IPS-18c (cell line): Measurements from ENCODE around the gene NCKAP5L.
"Not testable (repeated sequence)": the region's sequence is repeated elsewhere in the genome, so short reads cannot be mapped to it uniquely, and the experiment has no call there.

Source experiments
- H3K4me3 ChIP-seq: 2 replicates; pipeline ENCODE4 v1.7.0; 2013; ENCODE audit warnings: low read depth, mild to moderate bottlenecking, low read length, moderate library complexity; ENCODE audit not compliant: insufficient read depth
- H3K9me3 ChIP-seq: one replicate; pipeline ENCODE4 v1.6.1; 2013; ENCODE audit warnings: mild to moderate bottlenecking, low read length, moderate library complexity; ENCODE audit not compliant: control insufficient read depth, insufficient read depth

NCKAP5L gene

GRCh38 chr12:49777800-49778748, 50.1 kb downstream of the NCKAP5L start:
- Histone ChIP-seq H3K4me3 (no peak overlapping the region), H3K9me3 (no peaks in the 10 kb centered on the region)

GRCh38 chr12:49777341-49777740, 50.9 kb downstream of the NCKAP5L start:
- no peaks in the 10 kb centered on the region for H3K9me3 ChIP-seq
- no peak overlapping the region for H3K4me3 ChIP-seq

GRCh38 chr12:49776858-49777257, 51.4 kb downstream of the NCKAP5L start:
- Histone ChIP-seq H3K9me3 (no peaks in the 10 kb centered on the region), H3K4me3 (no peak overlapping the region)

DNA sequence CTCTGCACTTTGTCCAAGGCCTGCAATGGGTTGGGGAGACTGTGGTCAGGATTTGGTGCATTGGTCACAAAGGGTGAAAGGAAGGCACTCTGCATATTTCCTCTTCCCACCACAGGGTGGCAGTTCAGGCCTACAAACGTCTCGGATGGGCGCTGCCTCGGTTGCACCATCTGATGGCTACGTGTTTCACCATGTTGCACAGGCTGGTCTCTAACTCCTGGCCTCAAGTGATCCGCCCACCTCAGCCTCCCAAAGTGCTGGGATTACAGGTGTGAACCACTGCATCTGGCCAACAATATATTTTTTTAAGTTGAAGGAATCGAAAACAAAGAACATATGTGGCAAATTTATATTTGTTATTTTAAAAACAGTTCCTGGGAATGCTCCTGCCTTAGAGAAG, 51.8 kb downstream of the NCKAP5L start:
- Histone ChIP-seq H3K9me3 (no peaks in the 10 kb centered on the region), H3K4me3 (no peak overlapping the region)

- not testable (repeated sequence) for H3K4me3 ChIP-seq, H3K9me3 ChIP-seq
Measured at GRCh38 chr12:49773102-49773501, 55.1 kb downstream of the NCKAP5L start.

DNA sequence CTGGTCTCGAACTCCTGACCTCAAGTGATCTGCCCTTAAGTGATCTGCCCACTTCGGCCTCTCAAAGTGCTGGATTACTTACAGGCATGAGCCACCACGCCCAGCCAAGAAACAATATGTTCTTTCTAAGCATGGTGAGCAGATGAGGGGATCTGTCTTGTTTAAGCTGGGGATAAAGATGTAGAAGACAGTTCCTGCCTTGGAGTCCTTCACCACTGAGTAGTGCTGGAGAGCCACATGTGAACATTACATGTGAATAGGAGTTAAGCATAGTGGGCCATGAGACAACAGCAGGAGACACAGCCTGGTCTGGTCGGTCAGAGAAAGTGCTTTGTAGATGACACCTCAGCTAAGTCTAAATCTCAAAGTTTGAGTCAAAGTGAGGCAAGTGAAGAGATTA, 60.9 kb downstream of the NCKAP5L start:
- no peak overlapping the region for H3K4me3 ChIP-seq
- H3K9me3 ChIP-seq = no peaks in the 10 kb centered on the region

- H3K4me3 ChIP-seq = no peak overlapping the region
- H3K9me3 ChIP-seq = no peaks in the 10 kb centered on the region
Measured at GRCh38 chr12:49766115-49766455, 62.1 kb downstream of the NCKAP5L start.

DNA sequence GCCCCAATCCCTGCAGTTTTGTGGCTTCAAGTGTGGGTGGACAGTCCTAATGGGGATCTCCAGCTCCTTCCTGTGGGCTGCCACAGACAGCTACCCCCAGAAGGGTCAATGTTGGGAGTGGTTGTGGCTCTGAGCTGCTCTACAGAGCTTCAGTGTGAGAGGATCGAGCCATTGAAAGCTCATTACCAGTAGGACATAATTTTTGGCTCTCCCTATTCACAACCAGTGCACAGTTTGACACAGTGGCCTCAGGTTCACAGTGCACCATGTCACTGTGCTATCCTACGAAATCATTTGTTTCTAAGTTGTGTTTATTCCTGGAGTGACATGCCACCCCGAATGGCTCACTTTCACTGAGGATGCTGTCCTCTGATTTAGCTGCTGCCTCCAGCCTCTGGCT, 64.1 kb downstream of the NCKAP5L start:
- H3K9me3 ChIP-seq = no peaks in the 10 kb centered on the region
- H3K4me3 ChIP-seq = no peak overlapping the region

DNA sequence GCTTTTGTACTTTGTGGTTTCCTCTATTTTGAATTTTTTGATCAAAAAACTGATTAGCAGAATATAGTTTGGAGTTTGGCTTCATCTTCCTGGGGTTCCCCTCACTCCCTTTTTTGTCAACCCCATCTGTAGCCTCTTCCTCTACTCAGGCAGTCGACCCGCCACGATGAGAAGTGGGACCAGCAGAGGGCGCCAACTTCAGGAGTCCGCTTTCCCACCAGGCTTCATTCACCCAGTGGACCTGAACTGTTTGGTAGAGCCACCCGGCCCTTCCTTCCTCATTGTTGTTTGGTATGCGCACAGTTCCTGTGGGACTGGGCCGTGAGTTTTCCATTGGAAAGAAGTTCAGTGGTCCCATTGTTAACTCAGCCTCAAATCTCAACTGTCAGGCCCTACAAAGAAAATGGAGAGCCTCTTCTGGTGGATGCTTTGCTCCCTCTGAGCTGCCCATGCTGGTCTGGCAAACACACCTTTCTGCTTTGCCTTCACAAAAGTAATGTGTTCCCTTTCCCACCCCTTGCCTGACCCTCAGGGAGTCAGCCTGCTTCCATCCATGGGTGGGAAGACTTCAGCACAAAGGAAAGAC, 65.1 kb downstream of the NCKAP5L start:
- H3K4me3 ChIP-seq = no peak overlapping the region
- H3K9me3 ChIP-seq = no peaks in the 10 kb centered on the region

DNA sequence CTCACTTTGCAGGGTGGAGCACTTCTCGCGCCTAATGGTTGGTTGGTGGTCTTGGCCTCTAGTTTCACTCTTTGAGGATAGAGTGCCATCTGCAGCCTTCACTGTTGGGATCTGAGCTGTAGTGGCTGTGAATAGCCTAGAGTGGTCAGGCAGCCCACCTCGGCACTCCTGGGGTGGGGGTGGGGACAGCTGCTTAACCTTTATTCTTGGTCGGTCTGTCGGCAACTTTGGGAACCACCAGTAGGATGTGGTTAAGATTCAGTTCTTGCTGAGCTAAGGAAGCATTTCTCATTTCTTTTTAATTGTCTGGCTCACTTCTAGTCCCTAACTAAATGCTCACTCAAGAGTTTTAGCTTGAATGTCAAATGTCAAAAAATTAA, 65.8 kb downstream of the NCKAP5L start:
- H3K4me3 ChIP-seq = no peak overlapping the region

DNA sequence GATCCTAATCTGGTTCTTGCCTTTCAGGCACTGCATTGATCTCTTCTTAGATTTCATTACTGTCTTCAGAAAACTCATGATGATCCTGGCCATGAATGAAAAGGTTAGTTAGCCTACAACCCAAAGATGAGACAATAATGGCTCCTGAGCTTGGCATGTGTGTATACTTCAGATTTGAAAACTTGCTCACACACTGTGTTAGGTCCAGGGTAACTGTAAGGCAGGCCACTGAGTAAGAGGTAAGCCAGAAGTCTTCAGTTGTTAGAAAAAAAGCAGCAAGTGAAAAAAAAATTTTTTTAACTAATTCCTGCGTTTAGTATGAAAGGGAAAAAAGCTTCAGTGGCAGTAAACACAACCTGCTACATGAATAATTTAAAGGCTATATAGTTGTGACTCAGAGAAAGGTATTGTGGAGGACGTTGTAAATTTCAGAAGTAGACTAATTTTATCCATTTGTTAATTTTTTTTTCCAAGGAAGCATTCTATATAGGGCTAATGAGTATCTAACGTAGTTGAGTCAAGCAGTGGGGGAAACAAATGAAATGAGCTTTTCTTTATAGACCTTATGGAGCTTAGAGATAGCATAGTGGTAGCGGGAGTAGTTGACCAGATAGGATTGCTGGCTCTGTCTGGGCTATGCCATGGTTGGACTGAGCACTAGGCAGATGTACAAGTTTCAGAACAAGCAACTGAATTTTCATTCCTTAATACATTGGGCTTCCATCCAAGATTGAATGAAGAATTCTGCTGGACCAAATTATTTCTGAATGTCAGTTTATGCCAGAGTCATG, 66.3 kb downstream of the NCKAP5L start:
- Histone ChIP-seq H3K4me3 (no peak overlapping the region), H3K9me3 (no peaks in the 10 kb centered on the region)

More for the DNA sequence above, 65.8 kb downstream of the NCKAP5L start:
- H3K9me3 ChIP-seq = no peaks in the 10 kb centered on the region

- Histone ChIP-seq H3K9me3 (no peaks in the 10 kb centered on the region), H3K4me3 (no peak overlapping the region)
Measured at GRCh38 chr12:49750996-49751393, 77.2 kb downstream of the NCKAP5L start.

DNA sequence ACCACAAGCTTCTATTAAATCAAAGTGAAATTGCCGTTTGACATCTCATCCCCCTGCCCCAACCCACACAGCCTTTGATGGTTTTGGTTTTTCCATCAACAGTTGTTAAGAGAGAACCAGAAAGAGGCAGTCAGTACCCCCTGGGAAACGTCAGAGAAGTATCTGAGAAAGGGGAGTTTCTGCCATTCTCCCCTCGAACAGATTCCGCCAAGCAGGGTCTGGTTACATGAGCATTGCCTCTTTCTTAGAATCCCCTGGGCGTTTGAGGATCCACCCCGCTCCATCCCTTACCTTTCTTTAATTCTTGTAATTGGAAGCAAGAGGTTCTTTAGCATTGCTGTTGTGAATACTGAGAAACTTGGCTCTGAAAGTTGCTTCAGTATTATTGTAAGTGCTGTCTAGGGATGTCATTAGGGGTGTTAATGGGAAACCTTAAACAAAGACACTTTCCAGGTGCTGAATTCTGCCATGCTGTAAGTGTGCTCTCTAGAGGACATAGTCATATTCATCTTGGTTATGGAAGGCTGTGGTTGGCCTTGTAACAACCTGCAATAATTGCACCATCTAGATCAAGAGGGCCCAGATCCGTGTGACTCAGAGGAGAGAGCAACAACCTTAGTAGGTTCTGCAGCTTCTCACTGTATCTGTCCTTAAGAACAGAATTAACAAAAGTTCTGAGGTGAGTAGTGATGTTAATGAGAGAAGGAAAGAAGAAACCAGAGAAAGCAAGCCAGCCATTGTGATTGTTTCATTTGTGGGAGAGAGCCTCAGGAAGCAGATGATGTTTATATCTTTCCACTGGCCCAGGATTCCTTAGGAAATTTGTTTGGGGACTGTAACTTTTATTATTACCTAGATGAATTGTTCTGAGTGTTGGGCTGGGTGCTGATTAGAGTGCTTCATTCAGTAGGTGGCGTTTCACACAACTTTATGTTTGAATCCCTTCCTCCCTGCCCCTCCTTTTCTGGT, 77.9 kb downstream of the NCKAP5L start:
- Histone ChIP-seq H3K9me3 (no peaks in the 10 kb centered on the region), H3K4me3 (no peak overlapping the region)

GRCh38 chr12:49748800-49749199, 79.4 kb downstream of the NCKAP5L start:
- Histone ChIP-seq H3K4me3 (no peak overlapping the region), H3K9me3 (no peaks in the 10 kb centered on the region)

DNA sequence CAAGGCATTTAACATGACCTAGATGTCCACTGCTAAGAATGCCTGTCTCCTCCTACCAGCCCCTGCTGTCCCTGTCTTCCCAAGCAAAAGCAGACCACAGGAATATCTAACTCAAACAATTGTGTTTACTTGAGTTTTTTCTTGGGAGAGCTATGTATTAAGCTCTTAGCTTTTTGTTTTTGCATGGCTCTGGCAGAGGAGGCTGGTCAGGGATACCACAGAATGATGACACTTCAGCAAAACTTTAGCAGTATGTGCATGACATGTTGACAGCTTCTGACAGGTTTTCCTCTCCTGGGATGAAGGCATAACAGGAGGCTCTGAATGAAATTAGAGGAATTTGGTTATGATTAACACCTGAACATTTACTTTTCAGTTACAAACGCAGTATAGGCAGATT, 79.9 kb downstream of the NCKAP5L start:
- Histone ChIP-seq H3K4me3 (no peak overlapping the region), H3K9me3 (no peaks in the 10 kb centered on the region)

DNA sequence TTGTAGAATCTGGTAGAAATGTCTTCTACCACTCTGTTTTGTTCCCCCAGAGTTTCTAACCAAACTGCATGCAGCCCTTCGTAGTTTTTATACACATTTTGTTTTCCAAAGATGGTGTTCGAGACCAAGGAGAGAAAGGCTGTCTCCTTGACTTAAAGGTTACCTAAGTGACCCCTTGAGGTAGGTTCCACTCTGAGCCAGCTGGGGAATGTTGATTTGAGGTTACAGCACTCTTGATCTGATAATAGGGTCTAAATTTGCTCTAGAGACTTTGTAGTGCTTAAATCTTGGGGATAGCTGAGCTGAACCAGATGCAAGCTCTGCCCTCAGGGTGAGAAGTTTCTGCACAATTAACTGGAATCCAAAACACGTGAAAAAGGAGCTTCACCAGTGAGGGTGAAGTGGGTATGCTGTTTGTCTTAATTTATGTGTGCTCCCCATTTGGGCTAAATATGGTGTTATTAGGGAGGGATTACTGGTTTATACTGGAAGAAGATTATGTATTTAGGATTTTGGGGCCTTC, 83.8 kb downstream of the NCKAP5L start:
- no peaks in the 10 kb centered on the region for H3K9me3 ChIP-seq
- H3K4me3 ChIP-seq = no peak overlapping the region
